ENCODE measurements around the gene SULT1C2.

DNA sequence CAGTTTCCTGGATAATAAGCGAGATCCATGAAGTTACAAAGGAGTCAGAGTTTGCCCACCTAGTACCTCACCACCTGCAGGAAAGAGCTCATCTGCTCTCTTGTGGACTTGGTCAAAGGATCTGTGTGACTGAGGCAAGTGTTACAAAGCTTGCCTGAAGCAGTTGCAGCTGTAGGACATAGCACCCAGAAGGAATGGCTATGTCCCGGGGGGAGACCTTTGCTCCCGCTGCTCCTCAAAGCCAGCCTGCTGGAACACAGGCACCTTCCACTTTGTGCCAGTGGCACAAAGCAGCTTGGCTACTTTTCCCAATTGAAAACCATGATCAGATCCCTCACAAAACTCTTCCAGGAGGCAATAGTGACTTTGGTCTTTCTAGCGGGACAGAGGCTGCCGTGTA, 3.1 kb upstream of the SULT1C2 start:
- TF ChIP-seq ZNF23 (CRISPR knock-in tag; IDR thresholded peaks at IDR 0.05) = no peak
- TF ChIP-seq POLR2A (conservative IDR thresholded peaks at IDR 0.05) = no peak
- no peak for TF ChIP-seq ZSCAN32 (CRISPR knock-in tag; IDR thresholded peaks at IDR 0.05)
- no peak for TF ChIP-seq E2F1 (CRISPR knock-in tag; IDR thresholded peaks at IDR 0.05)
